Nephron (organoid): ENCODE results near the gene SPDEF.

Source experiments
- H3K27ac Mint-ChIP-seq, 3 experiments: 2 replicates each; pipeline ENCODE4 v1.8.0; 2020; ENCODE audit warnings: mixed read lengths in 3 of 3, mild to moderate bottlenecking in 2 of 3, moderate library complexity in 1 of 3
- H3K27me3 Mint-ChIP-seq: 2 replicates; pipeline ENCODE4 v1.8.0; 2021; ENCODE audit warnings: low read depth, mild to moderate bottlenecking, moderate library complexity, mixed read lengths
- H3K36me3 Mint-ChIP-seq: 2 replicates; pipeline ENCODE4 v1.8.0; 2020; ENCODE audit warnings: low read depth, mixed read lengths
- H3K4me1 Mint-ChIP-seq: 2 replicates; pipeline ENCODE4 v1.8.0; 2020; ENCODE audit warnings: mixed read lengths
- H3K4me3 Mint-ChIP-seq, 3 experiments: 2 replicates each; pipeline ENCODE4 v1.8.0; 2020; ENCODE audit warnings: mild to moderate bottlenecking in 3 of 3, mixed read lengths in 3 of 3, moderate library complexity in 2 of 3
- H3K9me3 Mint-ChIP-seq: 2 replicates; pipeline ENCODE4 v1.8.0; 2020; ENCODE audit warnings: mixed read lengths
- TF ChIP-seq, protein P1 (sequence below), 3 experiments: fragments of 200-600 bp; sonication (generic); IDR thresholded peaks; one replicate each; pipeline ENCODE4 v1.5.0; 2021; ENCODE audit warnings: antibody characterized with exemption in 3 of 3; ENCODE audit not compliant: unreplicated experiment in 3 of 3

SPDEF gene

DNA sequence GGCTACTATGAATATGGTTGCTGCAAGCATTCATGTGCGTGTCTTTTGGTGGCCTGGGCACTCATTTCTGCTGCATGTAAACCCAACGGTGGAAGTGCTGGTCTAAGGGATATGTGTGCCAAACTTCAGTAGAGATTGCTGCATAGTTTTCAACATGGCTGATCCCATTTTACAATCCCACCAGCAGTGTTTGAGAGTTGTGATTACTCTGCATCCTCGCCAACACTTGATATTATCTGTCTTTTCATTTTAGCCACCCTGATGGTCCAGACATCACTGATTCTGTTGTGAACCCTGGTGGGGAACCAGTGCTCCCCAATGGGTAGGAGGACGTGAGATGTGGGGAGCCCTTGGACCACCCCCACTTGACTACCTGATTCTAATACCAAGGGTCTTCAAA lies 62.8 kb downstream of the SPDEF start:
- Mint-ChIP-seq H3K4me1 (peaks cover 11% of the 10 kb centered on the region), H3K27ac (no peak overlapping the region), H3K4me3 (no peak overlapping the region), H3K9me3 (no peaks in the 10 kb centered on the region), H3K36me3 (no peaks in the 10 kb centered on the region), H3K27me3 (no peaks in the 10 kb centered on the region)
- TF ChIP-seq, protein P1, sequence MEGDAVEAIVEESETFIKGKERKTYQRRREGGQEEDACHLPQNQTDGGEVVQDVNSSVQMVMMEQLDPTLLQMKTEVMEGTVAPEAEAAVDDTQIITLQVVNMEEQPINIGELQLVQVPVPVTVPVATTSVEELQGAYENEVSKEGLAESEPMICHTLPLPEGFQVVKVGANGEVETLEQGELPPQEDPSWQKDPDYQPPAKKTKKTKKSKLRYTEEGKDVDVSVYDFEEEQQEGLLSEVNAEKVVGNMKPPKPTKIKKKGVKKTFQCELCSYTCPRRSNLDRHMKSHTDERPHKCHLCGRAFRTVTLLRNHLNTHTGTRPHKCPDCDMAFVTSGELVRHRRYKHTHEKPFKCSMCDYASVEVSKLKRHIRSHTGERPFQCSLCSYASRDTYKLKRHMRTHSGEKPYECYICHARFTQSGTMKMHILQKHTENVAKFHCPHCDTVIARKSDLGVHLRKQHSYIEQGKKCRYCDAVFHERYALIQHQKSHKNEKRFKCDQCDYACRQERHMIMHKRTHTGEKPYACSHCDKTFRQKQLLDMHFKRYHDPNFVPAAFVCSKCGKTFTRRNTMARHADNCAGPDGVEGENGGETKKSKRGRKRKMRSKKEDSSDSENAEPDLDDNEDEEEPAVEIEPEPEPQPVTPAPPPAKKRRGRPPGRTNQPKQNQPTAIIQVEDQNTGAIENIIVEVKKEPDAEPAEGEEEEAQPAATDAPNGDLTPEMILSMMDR (IDR thresholded peaks at IDR 0.05; ENCODE audit: unreplicated experiment in 3 of 3) = no peak

DNA sequence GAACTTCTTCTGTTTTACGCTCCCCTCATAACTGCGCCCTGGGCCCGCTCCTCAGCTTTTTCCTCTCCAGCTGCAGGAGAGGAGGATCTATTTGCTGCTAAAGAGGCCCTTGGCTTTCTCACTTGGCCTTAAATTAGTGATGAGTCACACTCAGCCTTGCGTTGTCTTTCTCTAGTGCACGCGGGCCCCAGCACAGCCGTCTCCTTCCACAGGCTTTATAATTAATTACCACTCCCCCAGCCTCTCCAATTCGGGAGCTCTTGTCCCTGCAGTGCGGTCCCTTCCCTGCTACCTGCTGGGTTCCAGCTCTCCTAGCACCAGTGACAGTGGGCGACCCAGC lies 65.1 kb downstream of the SPDEF start:
- Mint-ChIP-seq H3K27ac (peak overlapping the region in 2 of 3 experiments; percentile 96 to 97), H3K4me3 (peak overlapping the region in 2 of 3 experiments; percentile 24 to 67), H3K9me3 (no peaks in the 10 kb centered on the region), H3K4me1 (peaks cover 22% of the 10 kb centered on the region), H3K27me3 (no peaks in the 10 kb centered on the region), H3K36me3 (no peaks in the 10 kb centered on the region)
- TF ChIP-seq, protein P1 (IDR thresholded peaks at IDR 0.05; ENCODE audit: unreplicated experiment in 3 of 3) = no peak

DNA sequence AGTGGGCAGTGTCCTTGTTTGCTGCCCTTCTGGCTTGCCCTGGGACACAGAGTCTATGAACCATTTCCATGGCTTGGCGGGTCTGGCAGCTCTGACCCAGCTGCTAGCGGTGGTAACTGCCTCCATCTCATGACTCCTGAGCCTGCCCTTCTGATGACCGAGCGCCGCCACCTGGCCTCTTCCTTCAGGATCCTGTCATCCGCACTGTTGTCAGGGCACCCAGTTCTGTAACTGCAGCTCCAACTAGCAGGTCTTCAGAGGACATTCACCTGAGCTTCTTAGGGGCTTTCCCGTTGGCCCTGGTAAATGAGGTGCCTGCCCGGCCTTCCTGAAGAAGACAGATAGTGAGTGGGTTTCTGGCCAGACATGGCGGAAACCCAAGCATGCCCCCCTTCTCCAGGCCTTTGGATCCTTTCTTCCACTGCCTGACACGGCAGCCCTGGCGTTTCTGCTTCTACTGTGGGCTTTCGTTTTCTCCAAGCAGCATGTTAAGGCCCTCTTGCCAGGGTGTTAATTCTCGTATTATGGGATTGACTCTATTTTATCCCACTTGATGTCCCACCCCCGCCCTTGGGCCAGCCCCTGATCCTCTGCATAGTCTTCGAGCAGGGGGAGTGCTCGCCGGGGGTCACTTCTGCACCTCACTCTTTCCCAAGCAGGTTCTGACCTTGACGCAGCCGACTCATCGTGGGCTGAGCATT lies 65.6 kb downstream of the SPDEF start:
- Mint-ChIP-seq H3K4me3 (peak overlapping the region in 2 of 3 experiments; percentile 24 to 67), H3K36me3 (no peaks in the 10 kb centered on the region), H3K27me3 (no peaks in the 10 kb centered on the region), H3K9me3 (no peaks in the 10 kb centered on the region), H3K4me1 (peaks cover 28% of the 10 kb centered on the region), H3K27ac (peak overlapping the region in 2 of 3 experiments; percentile 96 to 97)
- TF ChIP-seq, protein P1 (IDR thresholded peaks at IDR 0.05; ENCODE audit: unreplicated experiment in 3 of 3) = no peak

DNA sequence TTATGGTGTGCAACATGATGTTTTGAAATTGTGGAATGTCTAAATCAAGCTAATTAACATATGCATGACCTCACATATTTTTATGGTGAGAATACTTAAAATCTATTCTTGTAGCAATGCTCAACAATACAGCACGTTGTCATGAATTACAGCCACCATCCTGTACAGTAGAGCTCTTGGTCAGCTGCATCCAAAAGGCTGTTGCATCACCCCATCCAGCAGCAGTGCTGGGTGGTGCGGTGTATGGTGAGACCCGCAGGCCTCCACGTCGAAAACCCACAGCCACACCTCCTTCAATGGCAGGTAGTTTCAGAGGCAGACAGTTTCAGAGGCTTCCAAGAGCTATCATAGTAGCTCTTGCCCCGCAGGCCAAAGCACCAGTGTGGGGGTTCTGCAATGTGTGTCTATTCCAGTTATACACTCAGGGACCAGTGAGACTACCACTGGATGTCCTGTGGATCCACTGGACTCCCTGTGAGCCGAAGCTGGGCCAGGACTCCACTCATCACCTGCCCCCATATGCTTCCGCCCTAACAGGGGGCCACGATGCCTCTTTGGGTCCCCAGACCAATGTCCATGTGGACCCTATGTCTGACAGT lies 66.8 kb downstream of the SPDEF start:
- TF ChIP-seq, protein P1 (IDR thresholded peaks at IDR 0.05; ENCODE audit: unreplicated experiment in 3 of 3) = no peak
- no peaks in the 10 kb centered on the region for H3K36me3 Mint-ChIP-seq
- H3K27me3 Mint-ChIP-seq = no peaks in the 10 kb centered on the region
- no peak overlapping the region for H3K4me3 Mint-ChIP-seq
- H3K4me1 Mint-ChIP-seq = peaks cover 39% of the 10 kb centered on the region
- no peak overlapping the region for H3K27ac Mint-ChIP-seq
- no peaks in the 10 kb centered on the region for H3K9me3 Mint-ChIP-seq
